Left ventricle myocardium inferior (tissue), 1 donor: Measurements from ENCODE around the gene DLGAP3. TPM values are rescaled to one million over a fixed set of nuclear protein-coding genes. Genes with fewer than 3 reads are reported as not detected.

Source experiments
- DNase-seq: peaks from one replicate; pipeline ENCODE4 v3.0.0-alpha.2; 2020
- H3K27ac ChIP-seq: fragments of 200-600 bp; replicated peaks from 2 replicates; pipeline ENCODE4 v1.8.0; 2021
- H3K27me3 ChIP-seq: fragments of 200-600 bp; 2 replicates; pipeline ENCODE4 v1.8.0; 2021; ENCODE audit warnings: low read depth
- H3K36me3 ChIP-seq: fragments of 200-600 bp; 2 replicates; pipeline ENCODE4 v1.8.0; 2021
- H3K4me1 ChIP-seq: fragments of 200-600 bp; 2 replicates; pipeline ENCODE4 v1.8.0; 2021
- H3K4me3 ChIP-seq: fragments of 200-600 bp; 2 replicates; pipeline ENCODE4 v1.8.0; 2021; ENCODE audit warnings: mild to moderate bottlenecking, moderate library complexity
- H3K9me3 ChIP-seq: fragments of 200-600 bp; replicated peaks from 2 replicates; pipeline ENCODE4 v1.8.0; 2021
- CTCF ChIP-seq: fragments of 200-600 bp; IDR thresholded peaks from 2 replicates; pipeline ENCODE4 v1.8.0; 2021; ENCODE audit warnings: antibody characterized with exemption, mild to moderate bottlenecking, borderline replicate concordance
- intact Hi-C: fragments of 100-400 bp; cut with micrococcal nuclease; formaldehyde crosslinking; loops from one replicate; pipeline ENCODE4 v1.11.0; 2022
- total RNA-seq: library from RNA; stranded (reverse); fragmentation: NEBNext Ultra II Directional; extraction: Animal tissue kit (Norgen Biotek cat#: 25700); gene quantifications from one replicate; pipeline ENCODE4 v1.2.1, GENCODE V29; 2021
- donor health status: DM: no; HTN: yes; CAD: no; lungs with severe emphysema.

DLGAP3 gene
- total RNA-seq, 1 donor from 2014 or later: 0.05 TPM

- H3K9me3 ChIP-seq: no peaks in the 10 kb centered on the region
- H3K36me3 ChIP-seq: no peaks in the 10 kb centered on the region
- H3K27me3 ChIP-seq: peaks cover 49% of the 10 kb centered on the region
- intact Hi-C loops: no loop called here
- H3K4me1 ChIP-seq: no peaks in the 10 kb centered on the region
- H3K4me3 ChIP-seq: no peak overlapping the region
- no peak for TF ChIP-seq CTCF
- H3K27ac ChIP-seq: no peak overlapping the region
- DNase-seq: no peak
Observed at GRCh38 chr1:34911465-34911864, 18.0 kb downstream of the DLGAP3 start.

- intact Hi-C loops: no loop called here
- Histone ChIP-seq H3K36me3 (no peaks in the 10 kb centered on the region), H3K4me3 (no peak overlapping the region), H3K27ac (no peak overlapping the region), H3K9me3 (no peaks in the 10 kb centered on the region), H3K4me1 (no peaks in the 10 kb centered on the region), H3K27me3 (peaks cover 48% of the 10 kb centered on the region)
- DNase-seq: no peak
- no peak for TF ChIP-seq CTCF
Observed at GRCh38 chr1:34910425-34910824, 19.0 kb downstream of the DLGAP3 start.

- Histone ChIP-seq H3K9me3 (no peaks in the 10 kb centered on the region), H3K27me3 (peaks cover 41% of the 10 kb centered on the region), H3K36me3 (no peaks in the 10 kb centered on the region), H3K27ac (no peak overlapping the region), H3K4me3 (no peak overlapping the region), H3K4me1 (no peaks in the 10 kb centered on the region)
- TF ChIP-seq CTCF: no peak
- DNase-seq: no peak
- intact Hi-C loops: no loop called here
Observed at GRCh38 chr1:34908369-34908768, 21.1 kb downstream of the DLGAP3 start.

GRCh38 chr1:34907487-34908090 is 21.9 kb downstream of the DLGAP3 start:
- TF ChIP-seq CTCF: no peak
- Histone ChIP-seq H3K4me3 (no peak overlapping the region), H3K4me1 (no peaks in the 10 kb centered on the region), H3K9me3 (no peaks in the 10 kb centered on the region), H3K27ac (no peak overlapping the region), H3K27me3 (peaks cover 36% of the 10 kb centered on the region), H3K36me3 (no peaks in the 10 kb centered on the region)
- DNase-seq: no peak
- intact Hi-C loops: no loop called here

- intact Hi-C loops: no loop called here
- peaks cover 38% of the 10 kb centered on the region for H3K27me3 ChIP-seq
- DNase-seq: no peak
- no peaks in the 10 kb centered on the region for H3K36me3 ChIP-seq
- TF ChIP-seq CTCF: no peak
- H3K4me3 ChIP-seq: no peak overlapping the region
- no peak overlapping the region for H3K27ac ChIP-seq
- H3K4me1 ChIP-seq: no peaks in the 10 kb centered on the region
- no peaks in the 10 kb centered on the region for H3K9me3 ChIP-seq
Observed at GRCh38 chr1:34906756-34907155, 22.7 kb downstream of the DLGAP3 start.

- Histone ChIP-seq H3K9me3 (no peaks in the 10 kb centered on the region), H3K4me1 (no peaks in the 10 kb centered on the region), H3K36me3 (no peaks in the 10 kb centered on the region), H3K27me3 (peaks cover 44% of the 10 kb centered on the region), H3K4me3 (no peak overlapping the region), H3K27ac (no peak overlapping the region)
- no peak for DNase-seq
- intact Hi-C loops: no loop called here
- no peak for TF ChIP-seq CTCF
Observed at GRCh38 chr1:34906222-34906621, 23.2 kb downstream of the DLGAP3 start.
